NCI-H1092 treated with DMSO at 0.1 percent for 48 hours (cell line): ENCODE data around the gene SLC9A9.
"Not testable (repeated sequence)": the region's sequence is repeated elsewhere in the genome, so short reads cannot be mapped to it uniquely, and the experiment has no call there.

Source experiments
- DNase-seq: peaks from one replicate; lab custom pipeline; 2025; lab: John Stamatoyannopoulos, UW

Gene SLC9A9

GRCh38 chr3:143755978-143756377 lies 92.3 kb downstream of the SLC9A9 start:
- no peak for DNase-seq

- no peak for DNase-seq
Measured at GRCh38 chr3:143754090-143754489, 94.2 kb downstream of the SLC9A9 start.

- no peak for DNase-seq
Measured at GRCh38 chr3:143753456-143753855, 94.8 kb downstream of the SLC9A9 start.

GRCh38 chr3:143753006-143753405 lies 95.3 kb downstream of the SLC9A9 start:
- DNase-seq = no peak

GRCh38 chr3:143751643-143752178 lies 96.6 kb downstream of the SLC9A9 start:
- DNase-seq = no peak

GRCh38 chr3:143750841-143751240 lies 97.4 kb downstream of the SLC9A9 start:
- DNase-seq = no peak

- no peak for DNase-seq
Measured at GRCh38 chr3:143749926-143750325, 98.3 kb downstream of the SLC9A9 start.

GRCh38 chr3:143737065-143737464 lies 111.2 kb downstream of the SLC9A9 start:
- no peak for DNase-seq

GRCh38 chr3:143736205-143736997 lies 111.9 kb downstream of the SLC9A9 start:
- DNase-seq = no peak

GRCh38 chr3:143731776-143732175 lies 116.5 kb downstream of the SLC9A9 start:
- no peak for DNase-seq

GRCh38 chr3:143731320-143731719 lies 116.9 kb downstream of the SLC9A9 start:
- no peak for DNase-seq

- no peak for DNase-seq
Measured at GRCh38 chr3:143727391-143727790, 120.9 kb downstream of the SLC9A9 start.

- no peak for DNase-seq
Measured at GRCh38 chr3:143726727-143727126, 121.5 kb downstream of the SLC9A9 start.

GRCh38 chr3:143720381-143720780 lies 127.9 kb downstream of the SLC9A9 start:
- DNase-seq = no peak

GRCh38 chr3:143718463-143718862 lies 129.8 kb downstream of the SLC9A9 start:
- DNase-seq = no peak

- DNase-seq = no peak
Measured at GRCh38 chr3:143716731-143717130, 131.5 kb downstream of the SLC9A9 start.

GRCh38 chr3:143712522-143712921 lies 135.7 kb downstream of the SLC9A9 start:
- no peak for DNase-seq

GRCh38 chr3:143707848-143708247 lies 140.4 kb downstream of the SLC9A9 start:
- DNase-seq = no peak

- DNase-seq = no peak
Measured at GRCh38 chr3:143700431-143700975, 147.8 kb downstream of the SLC9A9 start.

GRCh38 chr3:143699424-143699823 lies 148.8 kb downstream of the SLC9A9 start:
- no peak for DNase-seq

GRCh38 chr3:143698682-143699303 lies 149.5 kb downstream of the SLC9A9 start:
- no peak for DNase-seq

GRCh38 chr3:143697975-143698374 lies 150.3 kb downstream of the SLC9A9 start:
- no peak for DNase-seq

GRCh38 chr3:143695333-143695732 lies 152.9 kb downstream of the SLC9A9 start:
- DNase-seq = not testable (repeated sequence)
